ENCODE data around the gene ZNHIT2. TPM values are rescaled to one million over a fixed set of nuclear protein-coding genes. Genes with fewer than 3 reads are reported as not detected.
"Not testable (repeated sequence)": the region's sequence is repeated elsewhere in the genome, so short reads cannot be mapped to it uniquely, and the experiment has no call there.

The ZNHIT2 gene
- total RNA-seq, 1 donor from 2014 or later: 1.5 TPM

GRCh38 chr11:65152122-65152521, 34.6 kb upstream of the ZNHIT2 start:
- TF ChIP-seq EZH2phosphoT487 (IDR thresholded peaks at IDR 0.05) (no peak), CTCF (IDR thresholded peaks at IDR 0.05) (no peak), EZH2 (IDR thresholded peaks at IDR 0.05) (no peak)
- Histone ChIP-seq H3K36me3 (no peaks in the 10 kb centered on the region), H3K4me2 (no peak overlapping the region), H3K9ac (no peak overlapping the region), H3K27me3 (no peaks in the 10 kb centered on the region), H3F3A (ENCODE audit: low read depth) (no peaks in the 10 kb centered on the region), H3K79me2 (ENCODE audit: low read depth) (no peaks in the 10 kb centered on the region), H2AFZ (replicated peaks) (no peak overlapping the region), H3K27ac (no peak overlapping the region), H3K4me3 (no peak overlapping the region), H3K4me1 (no peaks in the 10 kb centered on the region), H4K20me1 (ENCODE audit: low read depth) (no peaks in the 10 kb centered on the region), H3K9me3 (ENCODE audit: low read depth) (no peaks in the 10 kb centered on the region)
- Mint-ChIP-seq H3K27me3 (ENCODE audit: insufficient read depth, low read depth) (peaks cover 5% of the 10 kb centered on the region), H3K4me1 (peaks cover 9% of the 10 kb centered on the region), H3K27ac (no peak overlapping the region), H3K36me3 (no peaks in the 10 kb centered on the region), H3K9me3 (peaks cover 5% of the 10 kb centered on the region), H3K4me3 (no peak overlapping the region)
- DNase-seq (ENCODE audit: low spot score): no peak

GRCh38 chr11:65151331-65151899, 33.9 kb upstream of the ZNHIT2 start:
- DNase-seq (ENCODE audit: low spot score): no peak
- H3K4me1 ChIP-seq: no peaks in the 10 kb centered on the region
- H3K4me3 Mint-ChIP-seq: no peak overlapping the region
- H3K9ac ChIP-seq: no peak overlapping the region
- H3K9me3 ChIP-seq (ENCODE audit: low read depth): no peaks in the 10 kb centered on the region
- no peak overlapping the region for H2AFZ ChIP-seq (replicated peaks)
- no peaks in the 10 kb centered on the region for H3K27me3 ChIP-seq
- no peaks in the 10 kb centered on the region for H3K79me2 ChIP-seq (ENCODE audit: low read depth)
- H3K36me3 ChIP-seq: no peaks in the 10 kb centered on the region
- no peaks in the 10 kb centered on the region for H4K20me1 ChIP-seq (ENCODE audit: low read depth)
- no peak overlapping the region for H3K27ac ChIP-seq
- no peak overlapping the region for H3K4me3 ChIP-seq
- peaks cover 7% of the 10 kb centered on the region for H3K9me3 Mint-ChIP-seq
- no peaks in the 10 kb centered on the region for H3F3A ChIP-seq (ENCODE audit: low read depth)
- peaks cover 9% of the 10 kb centered on the region for H3K4me1 Mint-ChIP-seq
- peaks cover 5% of the 10 kb centered on the region for H3K27me3 Mint-ChIP-seq (ENCODE audit: insufficient read depth, low read depth)
- TF ChIP-seq CTCF (IDR thresholded peaks at IDR 0.05): no peak
- no peak for TF ChIP-seq EZH2 (IDR thresholded peaks at IDR 0.05)
- no peak for TF ChIP-seq EZH2phosphoT487 (IDR thresholded peaks at IDR 0.05)
- H3K4me2 ChIP-seq: no peak overlapping the region
- no peaks in the 10 kb centered on the region for H3K36me3 Mint-ChIP-seq
- H3K27ac Mint-ChIP-seq: no peak overlapping the region

- H3K4me3 ChIP-seq: no peak overlapping the region
- Mint-ChIP-seq H3K9me3 (peaks cover 14% of the 10 kb centered on the region), H3K4me3 (no peak overlapping the region), H3K27ac (no peak overlapping the region), H3K27me3 (ENCODE audit: insufficient read depth, low read depth) (peaks cover 9% of the 10 kb centered on the region), H3K36me3 (no peaks in the 10 kb centered on the region), H3K4me1 (peaks cover 9% of the 10 kb centered on the region)
- H3K27ac ChIP-seq: no peak overlapping the region
- no peaks in the 10 kb centered on the region for H3K79me2 ChIP-seq (ENCODE audit: low read depth)
- no peaks in the 10 kb centered on the region for H3K27me3 ChIP-seq
- TF ChIP-seq CTCF (IDR thresholded peaks at IDR 0.05) (no peak), EZH2 (IDR thresholded peaks at IDR 0.05) (no peak), EZH2phosphoT487 (IDR thresholded peaks at IDR 0.05) (no peak)
- no peaks in the 10 kb centered on the region for H3K9me3 ChIP-seq (ENCODE audit: low read depth)
- H2AFZ ChIP-seq (replicated peaks): peak overlapping the region; percentile 76
- no peaks in the 10 kb centered on the region for H4K20me1 ChIP-seq (ENCODE audit: low read depth)
- H3K4me1 ChIP-seq: no peaks in the 10 kb centered on the region
- no peak overlapping the region for H3K4me2 ChIP-seq
- DNase-seq (ENCODE audit: low spot score): no peak
- no peaks in the 10 kb centered on the region for H3K36me3 ChIP-seq
- no peaks in the 10 kb centered on the region for H3F3A ChIP-seq (ENCODE audit: low read depth)
- H3K9ac ChIP-seq: no peak overlapping the region
Measured at GRCh38 chr11:65150509-65151299, 33.2 kb upstream of the ZNHIT2 start.

- H3K27me3 Mint-ChIP-seq (ENCODE audit: insufficient read depth, low read depth); H3K36me3 ChIP-seq; H3K36me3 Mint-ChIP-seq; H3K4me3 Mint-ChIP-seq; H3K27ac Mint-ChIP-seq; H2AFZ ChIP-seq (replicated peaks); H3K4me2 ChIP-seq; H3K9me3 ChIP-seq (ENCODE audit: low read depth); H3K4me1 Mint-ChIP-seq; H3K27ac ChIP-seq; H3K4me1 ChIP-seq; H4K20me1 ChIP-seq (ENCODE audit: low read depth); DNase-seq (ENCODE audit: low spot score); H3K4me3 ChIP-seq; H3K79me2 ChIP-seq (ENCODE audit: low read depth); H3K27me3 ChIP-seq; H3F3A ChIP-seq (ENCODE audit: low read depth); H3K9ac ChIP-seq: not testable (repeated sequence)
- H3K9me3 Mint-ChIP-seq: peaks cover 14% of the 10 kb centered on the region
Measured at GRCh38 chr11:65150131-65150508, 32.6 kb upstream of the ZNHIT2 start.
